Effector memory CD4-positive, alpha-beta T cell (primary cell): Measurements from ENCODE around the gene UQCRHL.
A peak's percentile ranks its signal among the peaks of the same experiment; 100 is the strongest.
"Not testable (repeated sequence)": the region's sequence is repeated elsewhere in the genome, so short reads cannot be mapped to it uniquely, and the experiment has no call there.

Experiments
- DNase-seq, 3 donors: peaks; one replicate each; pipeline ENCODE4 v3.0.0-alpha.2; 2020
- H3K27ac ChIP-seq: 2 replicates; pipeline ENCODE4 v1.7.0; 2013; ENCODE audit warnings: mild to moderate bottlenecking, low read length, moderate library complexity; ENCODE audit not compliant: insufficient read depth, poor library complexity, severe bottlenecking
- H3K27me3 ChIP-seq: replicated peaks from 2 replicates; pipeline ENCODE4 v1.7.0; 2013; ENCODE audit warnings: mild to moderate bottlenecking, low read length; ENCODE audit not compliant: insufficient read depth, control insufficient read depth, poor library complexity, severe bottlenecking
- H3K36me3 ChIP-seq: 2 replicates; pipeline ENCODE4 v1.7.0; 2013; ENCODE audit warnings: mild to moderate bottlenecking, low read length, moderate library complexity; ENCODE audit not compliant: control insufficient read depth, insufficient read depth
- H3K4me1 ChIP-seq: 2 replicates; pipeline ENCODE4 v1.7.0; 2013; ENCODE audit warnings: low read length, mild to moderate bottlenecking; ENCODE audit not compliant: control insufficient read depth, insufficient read depth, poor library complexity, severe bottlenecking
- H3K4me3 ChIP-seq: 2 replicates; pipeline ENCODE4 v1.7.0; 2013; ENCODE audit warnings: low read length, low read depth, mild to moderate bottlenecking; ENCODE audit not compliant: insufficient read depth, poor library complexity, severe bottlenecking
- H3K9me3 ChIP-seq: 2 replicates; pipeline ENCODE4 v1.7.0; 2013; ENCODE audit warnings: mild to moderate bottlenecking, low read length, moderate library complexity; ENCODE audit not compliant: control insufficient read depth
- total RNA-seq, 3 donors: gene quantifications; one replicate each; lab custom pipeline; 2026; lab: John Stamatoyannopoulos, UW

The UQCRHL gene
- 1.9 to 4.1 (median 2.5) reads per million in 3 donors for total RNA-seq

GRCh38 chr1:15807549-15807948, at the start of gene UQCRHL:
Gene UQCRHL, minus strand, starts transcription at chr1:15807649. Its CDS starts 0 bp downstream, at chr1:15807649.
- not testable (repeated sequence) for H3K36me3 ChIP-seq, H3K4me3 ChIP-seq, H3K4me1 ChIP-seq, H3K9me3 ChIP-seq, DNase-seq, H3K27me3 ChIP-seq, H3K27ac ChIP-seq

- Histone ChIP-seq H3K9me3 (no peaks in the 10 kb centered on the region), H3K27ac (no peak overlapping the region), H3K36me3 (no peaks in the 10 kb centered on the region), H3K27me3 (no peaks in the 10 kb centered on the region), H3K4me3 (no peak overlapping the region), H3K4me1 (peaks cover 9% of the 10 kb centered on the region)
- no peak for DNase-seq
Observed at GRCh38 chr1:15856888-15857287, 49.4 kb upstream of the UQCRHL start.

GRCh38 chr1:15852828-15853302, 45.4 kb upstream of the UQCRHL start:
- H3K36me3 ChIP-seq: no peaks in the 10 kb centered on the region
- H3K27me3 ChIP-seq: no peaks in the 10 kb centered on the region
- no peak overlapping the region for H3K4me3 ChIP-seq
- DNase-seq: no peak
- H3K9me3 ChIP-seq: no peaks in the 10 kb centered on the region
- peaks cover 7% of the 10 kb centered on the region for H3K4me1 ChIP-seq
- H3K27ac ChIP-seq: no peak overlapping the region

GRCh38 chr1:15852036-15852827, 44.8 kb upstream of the UQCRHL start:
- no peaks in the 10 kb centered on the region for H3K9me3 ChIP-seq
- no peak overlapping the region for H3K4me3 ChIP-seq
- no peak for DNase-seq
- peaks cover 6% of the 10 kb centered on the region for H3K4me1 ChIP-seq
- H3K36me3 ChIP-seq: no peaks in the 10 kb centered on the region
- H3K27ac ChIP-seq: no peak overlapping the region
- no peaks in the 10 kb centered on the region for H3K27me3 ChIP-seq

GRCh38 chr1:15851210-15852035, 44.0 kb upstream of the UQCRHL start:
- no peaks in the 10 kb centered on the region for H3K36me3 ChIP-seq
- peaks cover 6% of the 10 kb centered on the region for H3K4me1 ChIP-seq
- no peak overlapping the region for H3K4me3 ChIP-seq
- no peaks in the 10 kb centered on the region for H3K27me3 ChIP-seq
- H3K27ac ChIP-seq: no peak overlapping the region
- no peaks in the 10 kb centered on the region for H3K9me3 ChIP-seq
- no peak for DNase-seq

- H3K27ac ChIP-seq: no peak overlapping the region
Observed at GRCh38 chr1:15850471-15851001, 43.1 kb upstream of the UQCRHL start.

GRCh38 chr1:15849775-15850324, 42.4 kb upstream of the UQCRHL start:
- H3K4me3 ChIP-seq: peak overlapping the region; percentile 82
- no peaks in the 10 kb centered on the region for H3K9me3 ChIP-seq
- DNase-seq: peak in 1 of 3 donors; percentile 16
- H3K27me3 ChIP-seq: no peaks in the 10 kb centered on the region
- H3K36me3 ChIP-seq: no peaks in the 10 kb centered on the region
- peak overlapping the region; percentile 91 for H3K27ac ChIP-seq
- H3K4me1 ChIP-seq: peaks cover 6% of the 10 kb centered on the region

More at GRCh38 chr1:15850471-15851001, 43.1 kb upstream of the UQCRHL start:
- H3K27me3 ChIP-seq: no peaks in the 10 kb centered on the region
- no peak overlapping the region for H3K4me3 ChIP-seq
- no peaks in the 10 kb centered on the region for H3K9me3 ChIP-seq
- no peaks in the 10 kb centered on the region for H3K36me3 ChIP-seq
- H3K4me1 ChIP-seq: peaks cover 6% of the 10 kb centered on the region
- no peak for DNase-seq

- Histone ChIP-seq H3K9me3 (no peaks in the 10 kb centered on the region), H3K4me3 (peak overlapping the region; percentile 82), H3K36me3 (no peaks in the 10 kb centered on the region), H3K27me3 (no peaks in the 10 kb centered on the region), H3K4me1 (peaks cover 6% of the 10 kb centered on the region), H3K27ac (peak overlapping the region; percentile 91)
- DNase-seq: peak; percentile 42 to 60 (median 54)
Observed at GRCh38 chr1:15848929-15849774, 41.7 kb upstream of the UQCRHL start.
